Activated CD4-positive, alpha-beta memory T cell treated with anti-CD3 and anti-CD28 coated beads for 36 hours (primary cell): ENCODE measurements around the gene ALG9. TPM values are rescaled to one million over a fixed set of nuclear protein-coding genes. Genes with fewer than 3 reads are reported as not detected.

Source experiments
- CTCF ChIA-PET: fragments of 350-600 bp; sonication (Branson Sonifier 250); formaldehyde crosslinking; loops from one replicate; lab custom pipeline; 2021; ENCODE audit warnings: antibody characterized with exemption, inconsistent platforms; lab: Charles Lee
- POLR2A ChIA-PET: fragments of 350-600 bp; sonication (Branson Sonifier 250); formaldehyde crosslinking; loops from one replicate; lab custom pipeline; 2021; ENCODE audit warnings: antibody characterized with exemption; lab: Charles Lee
- DNase-seq: peaks from one replicate; pipeline ENCODE4 v3.0.0-alpha.2; 2020
- H3K27ac Mint-ChIP-seq: one replicate; pipeline ENCODE4 v1.8.0; 2021; ENCODE audit warnings: mixed read lengths
- H3K27me3 Mint-ChIP-seq: one replicate; pipeline ENCODE4 v1.8.0; 2021; ENCODE audit warnings: mixed read lengths
- H3K36me3 Mint-ChIP-seq: one replicate; pipeline ENCODE4 v1.8.0; 2021; ENCODE audit warnings: mixed read lengths
- H3K4me1 Mint-ChIP-seq: one replicate; pipeline ENCODE4 v1.8.0; 2021; ENCODE audit warnings: low read depth, mixed read lengths
- H3K4me3 Mint-ChIP-seq: one replicate; pipeline ENCODE4 v1.8.0; 2021; ENCODE audit warnings: mild to moderate bottlenecking, mixed read lengths
- H3K9me3 Mint-ChIP-seq: one replicate; pipeline ENCODE4 v1.8.0; 2021; ENCODE audit warnings: mixed read lengths
- intact Hi-C: fragments of 100-400 bp; cut with micrococcal nuclease; formaldehyde crosslinking; loops from one replicate; pipeline ENCODE4 v1.15.1; 2023
- total RNA-seq, 2 experiments: library from RNA; stranded (reverse); gene quantifications; one replicate each; pipeline ENCODE4 v1.2.3, GENCODE V29; 2021

The ALG9 gene
- total RNA-seq, 2 experiments from 2014 or later = 23.6 to 26.7 TPM

DNA sequence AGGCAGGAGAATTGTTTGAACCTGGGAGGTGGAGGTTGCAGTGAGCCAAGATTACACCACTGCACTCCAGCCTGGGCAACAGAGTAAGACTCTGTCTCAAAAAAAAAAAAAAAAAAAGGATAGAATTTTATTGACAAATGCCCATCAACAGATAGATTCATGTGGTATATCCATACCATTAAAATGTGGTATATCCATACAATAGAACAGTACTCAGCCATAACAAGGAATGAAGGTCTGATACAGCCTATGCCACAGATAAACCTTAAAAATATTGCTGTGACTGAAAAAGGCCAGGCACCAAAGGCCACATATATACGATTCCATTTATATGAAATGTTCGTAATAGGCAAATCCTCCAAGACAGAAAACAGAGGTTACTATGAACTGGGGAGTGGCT, 59.9 kb downstream of the ALG9 start:
- H3K9me3 Mint-ChIP-seq = no peaks in the 10 kb centered on the region
- H3K27me3 Mint-ChIP-seq = no peaks in the 10 kb centered on the region
- CTCF ChIA-PET = no interaction called here
- no peak overlapping the region for H3K4me3 Mint-ChIP-seq
- H3K36me3 Mint-ChIP-seq = peaks cover 9% of the 10 kb centered on the region
- H3K27ac Mint-ChIP-seq = no peak overlapping the region
- peaks cover 3% of the 10 kb centered on the region for H3K4me1 Mint-ChIP-seq
- DNase-seq = no peak
- intact Hi-C loops = no loop called here
- POLR2A ChIA-PET = no interaction called here

DNA sequence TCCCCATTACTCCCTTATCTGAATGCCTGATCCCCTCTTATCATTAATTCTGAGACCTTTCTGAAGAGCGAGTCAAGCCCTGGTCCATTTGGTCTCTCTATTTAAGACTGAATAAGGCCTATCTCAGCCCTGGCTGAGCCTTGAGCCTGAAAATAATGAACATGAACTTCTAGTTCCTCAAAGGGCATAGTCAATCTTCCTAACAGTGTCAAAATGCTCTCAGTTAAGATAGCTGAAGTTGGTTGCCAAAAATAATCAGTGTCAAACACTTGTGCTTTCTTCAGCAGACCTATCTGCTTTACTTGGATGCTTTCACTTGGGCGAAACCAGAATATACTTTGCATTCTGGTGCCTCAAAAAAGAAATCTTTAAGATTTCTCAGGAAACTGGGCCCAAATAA, 62.5 kb downstream of the ALG9 start:
- no peaks in the 10 kb centered on the region for H3K9me3 Mint-ChIP-seq
- H3K36me3 Mint-ChIP-seq = peaks cover 18% of the 10 kb centered on the region
- H3K4me3 Mint-ChIP-seq = no peak overlapping the region
- no peak overlapping the region for H3K27ac Mint-ChIP-seq
- no peaks in the 10 kb centered on the region for H3K27me3 Mint-ChIP-seq
- intact Hi-C loops = no loop called here
- DNase-seq = no peak
- ChIA-PET POLR2A (interaction anchor here (0.6 kb wide), 1 partner anchor 53 kb away, joined by 3 read pairs; no protein-coding TSS in a partner anchor), CTCF (no interaction called here)
- H3K4me1 Mint-ChIP-seq = no peaks in the 10 kb centered on the region

DNA sequence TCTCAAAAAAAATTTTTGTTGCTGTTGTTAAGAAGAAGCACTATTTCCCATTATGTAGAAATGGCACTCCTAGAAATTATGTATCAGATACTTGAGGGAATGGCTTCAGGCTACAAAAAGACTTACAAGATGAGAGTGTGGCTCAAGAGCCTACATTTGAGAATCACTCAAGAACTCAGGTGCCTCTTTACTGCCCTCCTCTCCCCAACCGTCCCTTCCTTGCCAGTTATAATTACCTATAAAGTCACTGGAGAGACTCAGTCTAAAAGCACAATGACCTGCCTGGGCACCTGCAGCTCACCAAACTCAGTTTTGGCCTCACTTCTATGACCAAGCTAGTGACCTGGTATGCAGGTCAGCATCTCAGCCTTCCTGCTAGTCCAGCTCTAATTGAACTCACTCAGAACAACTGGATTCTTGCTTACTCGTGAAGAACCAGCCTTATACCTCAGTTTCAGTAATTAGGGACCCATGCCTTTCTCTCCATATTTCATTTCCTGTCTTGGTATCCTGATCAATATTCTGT, 63.3 kb downstream of the ALG9 start:
- DNase-seq = no peak
- Mint-ChIP-seq H3K27me3 (no peaks in the 10 kb centered on the region), H3K27ac (no peak overlapping the region), H3K9me3 (no peaks in the 10 kb centered on the region), H3K4me1 (no peaks in the 10 kb centered on the region), H3K4me3 (no peak overlapping the region), H3K36me3 (peaks cover 23% of the 10 kb centered on the region)
- POLR2A ChIA-PET = interaction anchor here (0.6 kb wide), 1 partner anchor 53 kb away, joined by 3 read pairs; no protein-coding TSS in a partner anchor
- CTCF ChIA-PET = no interaction called here
- intact Hi-C loops = no loop called here

DNA sequence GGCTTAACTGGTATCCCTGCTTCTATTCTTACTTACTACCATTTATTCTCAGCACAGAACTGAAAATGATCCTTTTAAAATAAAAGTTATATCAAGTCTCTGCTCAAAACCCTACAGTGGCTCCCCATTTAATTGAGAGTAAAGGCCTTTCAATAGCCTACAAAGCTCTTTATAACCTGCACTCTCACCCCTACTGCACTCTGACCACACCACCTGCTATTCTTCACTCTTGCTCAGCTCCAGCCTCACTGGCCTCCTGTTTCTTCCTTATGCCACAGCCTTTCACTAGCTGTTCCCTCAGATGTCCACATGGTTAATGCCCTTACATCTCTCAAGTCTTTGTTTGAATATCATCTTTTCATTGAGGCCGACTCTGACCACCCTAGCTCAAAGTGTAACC, 64.3 kb downstream of the ALG9 start:
- DNase-seq = no peak
- no peaks in the 10 kb centered on the region for H3K9me3 Mint-ChIP-seq
- no peaks in the 10 kb centered on the region for H3K27me3 Mint-ChIP-seq
- intact Hi-C loops = no loop called here
- H3K4me3 Mint-ChIP-seq = no peak overlapping the region
- H3K36me3 Mint-ChIP-seq = peaks cover 29% of the 10 kb centered on the region
- ChIA-PET CTCF (no interaction called here), POLR2A (no interaction called here)
- no peak overlapping the region for H3K27ac Mint-ChIP-seq
- no peaks in the 10 kb centered on the region for H3K4me1 Mint-ChIP-seq

DNA sequence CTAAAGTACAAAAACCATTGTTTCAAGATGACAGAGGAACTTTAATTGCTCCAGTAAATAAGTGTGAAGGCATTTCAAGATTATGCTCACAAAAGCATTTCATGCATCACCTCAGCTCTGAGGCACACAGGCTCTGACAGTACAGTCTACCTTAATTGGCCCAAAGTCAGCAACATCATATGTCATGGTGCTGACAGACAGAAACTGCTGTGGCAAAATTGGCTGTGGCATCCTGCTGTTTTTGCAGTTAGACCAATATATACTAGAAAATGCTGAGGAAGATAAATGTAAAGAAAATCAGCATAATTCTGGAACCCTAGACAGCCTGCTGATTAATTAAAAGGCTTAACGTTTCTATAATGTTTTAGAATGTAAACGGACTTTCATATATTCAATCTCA, 70.2 kb downstream of the ALG9 start:
- Mint-ChIP-seq H3K4me1 (no peaks in the 10 kb centered on the region), H3K4me3 (no peak overlapping the region), H3K27me3 (no peaks in the 10 kb centered on the region), H3K27ac (no peak overlapping the region), H3K36me3 (peaks cover 53% of the 10 kb centered on the region), H3K9me3 (peaks cover 5% of the 10 kb centered on the region)
- CTCF ChIA-PET = interaction anchor here (0.8 kb wide), 1 partner anchor 280 kb away, joined by 3 read pairs; no protein-coding TSS in a partner anchor
- POLR2A ChIA-PET = no interaction called here
- intact Hi-C loops = no loop called here
- no peak for DNase-seq

DNA sequence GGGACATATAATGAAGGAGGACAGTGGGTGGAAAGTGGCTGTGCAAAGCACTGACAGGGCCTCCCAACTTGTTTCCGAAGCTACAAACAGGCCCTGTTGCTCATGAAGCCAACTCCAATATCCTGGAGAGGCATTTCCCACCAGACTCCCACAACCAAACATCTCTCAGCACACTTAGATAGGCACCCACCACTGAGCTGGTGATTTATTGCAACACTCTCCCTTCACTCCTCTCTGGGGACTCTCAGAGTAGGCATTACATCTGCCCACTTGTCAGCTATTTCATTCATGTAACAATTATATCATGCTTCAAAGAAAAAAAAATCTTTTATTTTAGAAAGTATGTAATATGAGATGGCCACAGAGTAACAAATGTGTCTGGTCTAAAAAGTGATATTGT, 73.1 kb downstream of the ALG9 start:
- peaks cover 44% of the 10 kb centered on the region for H3K36me3 Mint-ChIP-seq
- no peak for DNase-seq
- POLR2A ChIA-PET = no interaction called here
- no peak overlapping the region for H3K4me3 Mint-ChIP-seq
- H3K4me1 Mint-ChIP-seq = no peaks in the 10 kb centered on the region
- intact Hi-C loops = no loop called here
- H3K27me3 Mint-ChIP-seq = no peaks in the 10 kb centered on the region
- H3K9me3 Mint-ChIP-seq = peaks cover 5% of the 10 kb centered on the region
- H3K27ac Mint-ChIP-seq = no peak overlapping the region
- CTCF ChIA-PET = no interaction called here

DNA sequence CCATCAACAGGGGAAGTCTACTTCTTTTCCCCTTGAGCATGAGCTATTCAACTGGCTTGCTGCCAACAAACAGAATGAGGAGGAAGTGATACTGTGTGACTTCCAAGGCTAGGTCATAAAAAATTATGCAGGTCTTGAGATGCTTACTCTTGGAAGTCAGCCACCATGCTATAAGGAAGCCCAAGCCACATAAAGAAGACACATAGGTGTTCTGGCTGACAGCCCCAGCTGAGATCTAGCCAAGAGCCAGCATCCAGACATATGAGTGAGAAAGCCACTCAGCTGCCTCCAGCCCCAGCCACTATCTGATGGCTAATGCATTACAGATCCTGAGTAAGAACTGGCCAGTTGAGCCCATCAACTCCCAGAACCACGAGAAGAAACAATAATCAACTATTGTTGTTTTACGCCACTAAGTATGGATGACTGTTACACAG, 74.2 kb downstream of the ALG9 start:
- CTCF ChIA-PET = no interaction called here
- peaks cover 38% of the 10 kb centered on the region for H3K36me3 Mint-ChIP-seq
- H3K27ac Mint-ChIP-seq = no peak overlapping the region
- no peaks in the 10 kb centered on the region for H3K27me3 Mint-ChIP-seq
- intact Hi-C loops = no loop called here
- H3K4me3 Mint-ChIP-seq = no peak overlapping the region
- H3K4me1 Mint-ChIP-seq = no peaks in the 10 kb centered on the region
- POLR2A ChIA-PET = no interaction called here
- peaks cover 5% of the 10 kb centered on the region for H3K9me3 Mint-ChIP-seq
- no peak for DNase-seq

DNA sequence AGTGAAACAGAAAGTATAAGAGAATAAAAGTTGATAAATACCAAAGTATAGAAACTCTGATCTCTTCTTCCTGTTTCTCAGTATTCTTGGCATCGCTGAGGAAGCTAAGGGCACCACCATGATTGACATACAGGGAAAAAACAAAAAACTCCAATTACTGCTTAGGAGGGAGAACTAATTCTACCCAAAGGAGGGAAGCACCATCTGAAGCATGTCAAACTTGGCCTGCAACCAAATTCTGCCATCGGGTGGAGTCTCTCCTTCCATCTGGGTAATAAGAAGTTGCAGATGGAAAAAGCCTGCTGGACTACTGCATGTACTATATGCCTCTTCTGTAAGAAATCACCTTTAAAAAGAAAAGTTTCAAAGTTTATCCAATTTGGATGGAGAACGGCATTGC, 74.7 kb downstream of the ALG9 start:
- no peak for DNase-seq
- Mint-ChIP-seq H3K4me1 (no peaks in the 10 kb centered on the region), H3K9me3 (peaks cover 5% of the 10 kb centered on the region), H3K36me3 (peaks cover 34% of the 10 kb centered on the region), H3K4me3 (no peak overlapping the region), H3K27me3 (no peaks in the 10 kb centered on the region), H3K27ac (no peak overlapping the region)
- POLR2A ChIA-PET = no interaction called here
- intact Hi-C loops = no loop called here
- CTCF ChIA-PET = interaction anchor here (1.3 kb wide), 1 partner anchor 19 kb away, joined by 6 read pairs; no protein-coding TSS in a partner anchor

DNA sequence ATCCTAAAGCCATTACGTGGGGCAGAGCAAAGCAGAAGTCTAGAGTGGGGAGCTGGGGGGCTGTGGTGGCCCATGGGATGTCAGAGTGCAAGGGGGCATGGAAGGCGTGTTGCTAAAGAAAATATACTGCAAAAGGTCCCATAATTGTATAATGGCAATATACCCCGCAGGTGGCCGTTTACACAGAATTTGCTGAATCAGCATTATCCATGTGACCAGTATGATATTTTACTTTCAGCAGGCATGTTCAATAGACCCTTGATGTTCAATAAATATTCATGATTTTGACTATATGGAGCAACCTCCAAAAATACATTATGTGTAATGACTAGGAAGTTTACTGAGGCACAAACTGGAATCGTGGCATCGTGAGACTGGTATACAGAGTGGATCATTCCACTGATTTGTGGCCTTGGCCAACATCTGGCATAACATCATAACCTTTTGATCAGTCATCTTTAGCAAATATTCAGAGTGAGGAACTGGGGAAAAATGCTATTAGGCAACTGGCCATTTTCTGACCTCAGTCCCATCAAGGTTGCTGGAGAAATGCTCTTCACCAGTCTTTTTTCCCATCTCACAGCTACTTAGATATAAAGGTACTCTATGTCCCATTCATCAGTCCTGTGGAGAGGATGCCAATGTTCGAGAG, 75.9 kb downstream of the ALG9 start:
- intact Hi-C loops = no loop called here
- DNase-seq = no peak
- Mint-ChIP-seq H3K4me1 (no peaks in the 10 kb centered on the region), H3K4me3 (no peak overlapping the region), H3K27ac (no peak overlapping the region), H3K27me3 (no peaks in the 10 kb centered on the region), H3K9me3 (peaks cover 5% of the 10 kb centered on the region), H3K36me3 (peaks cover 31% of the 10 kb centered on the region)
- ChIA-PET CTCF (interaction anchor here (1.3 to 1.5 kb wide), 2 partner anchors 18 to 19 kb away, joined by 6 to 7 read pairs; no protein-coding TSS in a partner anchor), POLR2A (no interaction called here)

DNA sequence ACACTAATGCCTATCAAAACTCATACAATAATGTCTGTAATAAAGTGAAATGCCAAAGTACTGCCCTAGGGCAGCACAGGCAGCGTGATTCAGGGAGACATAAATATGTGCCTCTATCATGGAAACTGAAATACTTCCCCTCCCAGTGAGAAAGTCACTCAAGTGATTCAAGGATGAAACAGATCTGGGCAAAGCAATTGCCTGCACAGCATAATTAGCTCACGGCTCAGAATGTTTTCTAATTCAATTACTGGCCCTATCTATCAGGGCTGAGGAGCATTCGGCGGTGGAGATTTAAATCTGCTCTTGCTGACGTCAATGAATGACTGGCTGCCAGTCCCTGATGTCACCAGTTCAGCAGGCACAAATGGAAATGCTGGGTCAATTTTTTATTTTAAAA, 77.5 kb downstream of the ALG9 start:
- Mint-ChIP-seq H3K27ac (no peak overlapping the region), H3K9me3 (peaks cover 5% of the 10 kb centered on the region), H3K4me1 (no peaks in the 10 kb centered on the region), H3K4me3 (no peak overlapping the region), H3K36me3 (peaks cover 23% of the 10 kb centered on the region), H3K27me3 (no peaks in the 10 kb centered on the region)
- CTCF ChIA-PET = interaction anchor here (1.5 kb wide), 1 partner anchor 17 kb away, joined by 7 read pairs; no protein-coding TSS in a partner anchor
- POLR2A ChIA-PET = no interaction called here
- no peak for DNase-seq
- intact Hi-C loops = no loop called here

DNA sequence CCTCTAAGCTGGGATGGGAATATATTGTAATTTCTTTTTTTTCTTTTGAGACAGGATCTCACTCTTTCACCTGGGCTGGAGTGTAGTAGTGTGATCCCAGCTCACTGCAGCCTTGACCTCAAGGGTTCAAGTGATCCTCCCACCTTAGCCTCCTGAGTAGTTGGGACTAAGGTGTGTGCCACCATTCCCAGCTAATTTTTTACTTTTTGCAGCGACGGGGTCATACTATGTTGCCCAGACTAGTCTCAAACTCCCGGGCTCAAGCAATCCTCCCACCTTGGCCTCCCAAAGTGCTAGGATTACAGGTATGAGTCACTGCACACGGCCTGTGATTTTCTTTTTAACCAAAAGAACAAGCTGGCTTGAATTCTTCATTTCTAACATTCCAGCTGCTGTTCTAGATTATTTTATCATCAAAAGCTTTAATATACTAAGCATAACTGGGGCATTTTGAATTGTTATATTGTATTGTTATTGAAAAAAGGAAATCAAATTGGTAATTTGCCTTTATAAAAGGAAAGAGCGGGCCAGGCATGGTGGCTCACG, 78.4 kb downstream of the ALG9 start:
- no peak for DNase-seq
- intact Hi-C loops = no loop called here
- Mint-ChIP-seq H3K36me3 (peaks cover 17% of the 10 kb centered on the region), H3K4me1 (no peaks in the 10 kb centered on the region), H3K9me3 (peaks cover 5% of the 10 kb centered on the region), H3K4me3 (no peak overlapping the region), H3K27ac (no peak overlapping the region), H3K27me3 (no peaks in the 10 kb centered on the region)
- ChIA-PET POLR2A (interaction anchor here (0.6 kb wide), 1 partner anchor 1207 kb away, joined by 3 read pairs; no protein-coding TSS in a partner anchor), CTCF (interaction anchor here (0.8 to 1.6 kb wide), 3 partner anchors 16 to 189 kb away, joined by 3 to 8 read pairs (median 4); no protein-coding TSS in a partner anchor)

DNA sequence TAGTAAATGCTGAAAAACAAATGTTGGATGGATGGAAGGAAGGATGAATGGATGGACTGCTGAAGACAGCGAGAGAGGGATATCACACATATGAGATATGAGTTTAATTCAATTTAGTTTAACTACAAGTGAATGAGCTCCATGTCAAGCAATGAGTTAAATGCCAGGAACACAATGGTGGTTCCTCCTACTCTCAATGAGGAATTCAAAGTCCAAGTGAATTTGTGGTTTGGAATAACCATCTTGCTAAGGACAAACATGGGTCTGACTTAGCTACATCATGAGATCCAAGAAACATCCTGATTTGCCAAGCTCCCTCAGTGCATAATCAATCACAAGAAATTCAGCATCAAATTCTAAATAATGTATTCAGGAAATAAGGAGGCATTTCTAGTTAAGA, 79.1 kb downstream of the ALG9 start:
- Mint-ChIP-seq H3K4me3 (no peak overlapping the region), H3K27ac (no peak overlapping the region), H3K9me3 (peaks cover 3% of the 10 kb centered on the region), H3K27me3 (no peaks in the 10 kb centered on the region), H3K4me1 (no peaks in the 10 kb centered on the region), H3K36me3 (peaks cover 13% of the 10 kb centered on the region)
- POLR2A ChIA-PET = interaction anchor here (1.0 kb wide), 1 partner anchor 89 kb away, joined by 3 read pairs; no protein-coding TSS in a partner anchor
- intact Hi-C loops = no loop called here
- CTCF ChIA-PET = interaction anchor here (0.8 to 1.6 kb wide), 3 partner anchors 15 to 188 kb away, joined by 3 to 8 read pairs (median 4); no protein-coding TSS in a partner anchor
- no peak for DNase-seq
